ENCODE measurements around the gene MAPK1. TPM values are rescaled to one million over a fixed set of nuclear protein-coding genes. Genes with fewer than 3 reads are reported as not detected.
A peak's percentile ranks its signal among the peaks of the same experiment; 100 is the strongest.

MAPK1 gene
- total RNA-seq, 1 experiment from 2014 or later: 136 TPM

GRCh38 chr22:21800552-21801303, 66.7 kb downstream of the MAPK1 start:
- no peaks in the 10 kb centered on the region for H3K4me1 Mint-ChIP-seq (ENCODE audit: low read depth, unreplicated experiment)
- no peaks in the 10 kb centered on the region for H3K27me3 ChIP-seq (replicated peaks; ENCODE audit: control insufficient read depth, insufficient read depth, low read length)
- ChIA-PET CTCF (no interaction called here), POLR2A (no interaction called here)
- H3K27me3 Mint-ChIP-seq (ENCODE audit: insufficient read depth, unreplicated experiment): no peaks in the 10 kb centered on the region
- no peak overlapping the region for H3K27ac Mint-ChIP-seq (ENCODE audit: unreplicated experiment)
- H3K36me3 Mint-ChIP-seq (ENCODE audit: insufficient read depth, unreplicated experiment): peaks cover 52% of the 10 kb centered on the region
- H3K36me3 ChIP-seq (ENCODE audit: control insufficient read depth, insufficient read depth, low read length): peaks cover 2% of the 10 kb centered on the region; the same call in 1 of the 2 replicates
- TF ChIP-seq, protein P1, sequence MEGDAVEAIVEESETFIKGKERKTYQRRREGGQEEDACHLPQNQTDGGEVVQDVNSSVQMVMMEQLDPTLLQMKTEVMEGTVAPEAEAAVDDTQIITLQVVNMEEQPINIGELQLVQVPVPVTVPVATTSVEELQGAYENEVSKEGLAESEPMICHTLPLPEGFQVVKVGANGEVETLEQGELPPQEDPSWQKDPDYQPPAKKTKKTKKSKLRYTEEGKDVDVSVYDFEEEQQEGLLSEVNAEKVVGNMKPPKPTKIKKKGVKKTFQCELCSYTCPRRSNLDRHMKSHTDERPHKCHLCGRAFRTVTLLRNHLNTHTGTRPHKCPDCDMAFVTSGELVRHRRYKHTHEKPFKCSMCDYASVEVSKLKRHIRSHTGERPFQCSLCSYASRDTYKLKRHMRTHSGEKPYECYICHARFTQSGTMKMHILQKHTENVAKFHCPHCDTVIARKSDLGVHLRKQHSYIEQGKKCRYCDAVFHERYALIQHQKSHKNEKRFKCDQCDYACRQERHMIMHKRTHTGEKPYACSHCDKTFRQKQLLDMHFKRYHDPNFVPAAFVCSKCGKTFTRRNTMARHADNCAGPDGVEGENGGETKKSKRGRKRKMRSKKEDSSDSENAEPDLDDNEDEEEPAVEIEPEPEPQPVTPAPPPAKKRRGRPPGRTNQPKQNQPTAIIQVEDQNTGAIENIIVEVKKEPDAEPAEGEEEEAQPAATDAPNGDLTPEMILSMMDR (IDR thresholded peaks at IDR 0.05; ENCODE audit: insufficient read depth in 1 of 2, low read depth in 1 of 2, low read length in 1 of 2, severe bottlenecking in 1 of 2, unreplicated experiment in 1 of 2): no peak
- no peak for DNase-seq
- H3K4me3 ChIP-seq (ENCODE audit: low read depth, low read length): no peak overlapping the region
- H3K9me3 ChIP-seq: no peaks in the 10 kb centered on the region
- no peak overlapping the region for H3K4me3 Mint-ChIP-seq (ENCODE audit: unreplicated experiment)
- BruUV-seq (replicated peaks): no TSS peak
- intact Hi-C loops (cut with micrococcal nuclease; ENCODE audit: unreplicated experiment): no loop called here
- H3K4me1 ChIP-seq: no peaks in the 10 kb centered on the region
- no peaks in the 10 kb centered on the region for H3K9me3 Mint-ChIP-seq (ENCODE audit: unreplicated experiment)

DNA sequence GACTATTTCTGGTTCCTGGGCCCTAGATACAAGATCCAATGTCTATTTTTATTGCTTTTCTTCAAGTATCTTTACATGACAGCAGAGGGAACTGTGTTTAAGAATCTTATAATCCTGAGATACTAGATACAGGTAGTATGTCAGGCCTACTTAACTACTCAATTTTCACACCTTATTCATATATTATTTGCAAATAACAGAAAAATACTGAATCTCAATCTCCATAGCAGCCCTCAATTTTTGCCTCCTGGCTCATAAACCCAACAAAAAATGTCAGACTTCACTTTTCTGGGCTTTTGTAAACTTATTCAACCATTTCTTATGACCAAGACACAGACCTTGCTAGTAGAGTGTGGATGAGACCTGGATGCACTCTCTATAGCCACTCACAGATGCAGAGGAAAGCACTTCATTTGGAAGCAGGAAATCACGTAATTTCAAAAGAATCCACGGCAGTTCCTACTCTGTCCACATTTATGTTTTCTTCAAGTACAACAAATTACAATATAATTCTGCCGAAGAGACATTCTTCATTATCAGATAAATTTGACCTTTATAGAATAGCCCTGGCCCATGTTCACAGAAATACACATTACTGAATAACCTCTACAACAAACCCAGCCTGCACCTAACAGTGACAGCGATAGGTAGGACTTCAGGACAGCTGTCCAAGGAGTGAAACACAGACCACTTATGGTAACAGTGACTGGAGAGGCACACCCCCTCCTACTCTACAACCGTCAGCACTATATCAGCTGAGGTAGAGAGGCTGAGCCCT, 69.8 kb downstream of the MAPK1 start:
- TF ChIP-seq, protein P1 (IDR thresholded peaks at IDR 0.05; ENCODE audit: insufficient read depth in 1 of 2, low read depth in 1 of 2, low read length in 1 of 2, severe bottlenecking in 1 of 2, unreplicated experiment in 1 of 2): no peak
- Histone ChIP-seq H3K4me1 (no peaks in the 10 kb centered on the region), H3K4me3 (ENCODE audit: low read depth, low read length) (no peak overlapping the region), H3K36me3 (ENCODE audit: control insufficient read depth, insufficient read depth, low read length) (peaks cover 2% of the 10 kb centered on the region; the same call in 1 of the 2 replicates), H3K27me3 (replicated peaks; ENCODE audit: control insufficient read depth, insufficient read depth, low read length) (no peaks in the 10 kb centered on the region), H3K9me3 (no peaks in the 10 kb centered on the region)
- intact Hi-C loops (cut with micrococcal nuclease; ENCODE audit: unreplicated experiment): no loop called here
- no peak overlapping the region for H3K27ac Mint-ChIP-seq (ENCODE audit: unreplicated experiment)
- CTCF ChIA-PET: no interaction called here
- DNase-seq: no peak
- no peaks in the 10 kb centered on the region for H3K4me1 Mint-ChIP-seq (ENCODE audit: low read depth, unreplicated experiment)
- no TSS peak for BruUV-seq (replicated peaks)
- peaks cover 36% of the 10 kb centered on the region for H3K36me3 Mint-ChIP-seq (ENCODE audit: insufficient read depth, unreplicated experiment)
- POLR2A ChIA-PET: no interaction called here
- H3K27me3 Mint-ChIP-seq (ENCODE audit: insufficient read depth, unreplicated experiment): no peaks in the 10 kb centered on the region
- no peak overlapping the region for H3K4me3 Mint-ChIP-seq (ENCODE audit: unreplicated experiment)
- no peaks in the 10 kb centered on the region for H3K9me3 Mint-ChIP-seq (ENCODE audit: unreplicated experiment)

DNA sequence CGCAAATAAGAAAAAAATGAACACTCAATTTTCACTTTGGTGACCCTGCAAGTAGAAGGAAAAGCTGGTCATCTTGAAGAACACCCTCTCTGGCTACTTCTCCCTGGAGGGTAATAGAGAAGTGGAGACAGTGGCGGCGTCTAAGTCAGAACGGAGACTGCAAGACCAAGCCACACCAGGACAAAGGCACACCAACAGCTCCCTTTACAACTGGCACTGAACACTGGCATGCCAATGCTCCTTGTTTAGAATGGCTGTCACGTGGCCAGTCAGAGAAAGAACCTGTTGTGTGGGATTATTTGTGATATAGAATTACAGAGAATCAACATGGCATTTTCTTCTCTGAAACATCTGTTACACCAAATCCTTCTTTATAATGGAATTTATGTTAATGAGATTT, 70.6 kb downstream of the MAPK1 start:
- H3K27ac Mint-ChIP-seq (ENCODE audit: unreplicated experiment): no peak overlapping the region

More for the DNA sequence above, 70.6 kb downstream of the MAPK1 start:
- Histone ChIP-seq H3K36me3 (ENCODE audit: control insufficient read depth, insufficient read depth, low read length) (peaks cover 2% of the 10 kb centered on the region; the same call in 1 of the 2 replicates), H3K4me3 (ENCODE audit: low read depth, low read length) (no peak overlapping the region), H3K9me3 (no peaks in the 10 kb centered on the region), H3K27me3 (replicated peaks; ENCODE audit: control insufficient read depth, insufficient read depth, low read length) (no peaks in the 10 kb centered on the region), H3K4me1 (no peaks in the 10 kb centered on the region)
- peaks cover 33% of the 10 kb centered on the region for H3K36me3 Mint-ChIP-seq (ENCODE audit: insufficient read depth, unreplicated experiment)
- TF ChIP-seq, protein P1 (IDR thresholded peaks at IDR 0.05; ENCODE audit: insufficient read depth in 1 of 2, low read depth in 1 of 2, low read length in 1 of 2, severe bottlenecking in 1 of 2, unreplicated experiment in 1 of 2): no peak
- ChIA-PET POLR2A (no interaction called here), CTCF (no interaction called here)
- no peaks in the 10 kb centered on the region for H3K4me1 Mint-ChIP-seq (ENCODE audit: low read depth, unreplicated experiment)
- H3K27me3 Mint-ChIP-seq (ENCODE audit: insufficient read depth, unreplicated experiment): no peaks in the 10 kb centered on the region
- no peak for DNase-seq
- no peak overlapping the region for H3K4me3 Mint-ChIP-seq (ENCODE audit: unreplicated experiment)
- no peaks in the 10 kb centered on the region for H3K9me3 Mint-ChIP-seq (ENCODE audit: unreplicated experiment)
- BruUV-seq (replicated peaks): TSS peak; percentile 19
- intact Hi-C loops (cut with micrococcal nuclease; ENCODE audit: unreplicated experiment): no loop called here
